CD4-positive, alpha-beta T cell (primary cell): ENCODE measurements around the gene TEKTIP1. TPM values are rescaled to one million over a fixed set of nuclear protein-coding genes. Genes with fewer than 3 reads are reported as not detected.
A peak's percentile ranks its signal among the peaks of the same experiment; 100 is the strongest.

ENCODE experiments used
- ATAC-seq: fragments of 200-7000 bp; cut with Tn5 transposase; one replicate; pipeline ENCODE4 v1.10.0; 2022; ENCODE audit warnings: mild to moderate bottlenecking; ENCODE audit not compliant: poor library complexity
- CTCF ChIA-PET: fragments of 350-600 bp; sonication (Branson Sonifier 250); formaldehyde crosslinking; loops from one replicate; lab custom pipeline; 2021; ENCODE audit warnings: antibody characterized with exemption, inconsistent platforms; lab: Charles Lee
- POLR2A ChIA-PET: fragments of 350-600 bp; sonication (Branson Sonifier 250); formaldehyde crosslinking; loops from one replicate; lab custom pipeline; 2021; ENCODE audit warnings: antibody characterized with exemption, inconsistent platforms; lab: Charles Lee
- DNase-seq, 14 experiments: peaks; one replicate each; pipeline ENCODE4 v3.0.0-alpha.2; 2013 to 2020; ENCODE audit warnings: mixed read lengths in 2 of 14
- H3K27ac ChIP-seq, 2 donors: one replicate each; pipeline versions ENCODE4 v1.5.1 to v1.7.0; 2013; ENCODE audit warnings: low read length in 2 of 2, low read depth in 1 of 2, mild to moderate bottlenecking in 1 of 2
- H3K27me3 ChIP-seq, 2 experiments: 1 replicate in 1 of 2; 2 replicates in 1 of 2; pipeline versions ENCODE4 v1.6.1 to v1.7.0; 2013; ENCODE audit warnings: low read length in 2 of 2, control low read depth in 1 of 2, mild to moderate bottlenecking in 1 of 2, moderate library complexity in 1 of 2; ENCODE audit not compliant: insufficient read depth in 2 of 2, control insufficient read depth in 1 of 2
- H3K36me3 ChIP-seq: one replicate; pipeline ENCODE4 v1.6.1; 2013; ENCODE audit warnings: low read length, control low read depth; ENCODE audit not compliant: insufficient read depth
- H3K4me1 ChIP-seq: one replicate; pipeline ENCODE4 v1.6.1; 2013; ENCODE audit warnings: low read length, control low read depth; ENCODE audit not compliant: insufficient read depth
- H3K4me3 ChIP-seq: one replicate; pipeline ENCODE4 v1.5.1; 2013; ENCODE audit warnings: mild to moderate bottlenecking, low read length, moderate library complexity
- H3K9me3 ChIP-seq, 2 experiments: 1 replicate in 1 of 2; 2 replicates in 1 of 2; pipeline versions ENCODE4 v1.6.1 to v1.7.0; 2013; ENCODE audit warnings: low read length in 2 of 2, mild to moderate bottlenecking in 2 of 2, control low read depth in 1 of 2, moderate library complexity in 1 of 2; ENCODE audit not compliant: control insufficient read depth in 1 of 2, insufficient read depth in 1 of 2
- H3K27ac Mint-ChIP-seq: one replicate; pipeline ENCODE4 v1.8.0; 2020; ENCODE audit warnings: mixed read lengths
- H3K27me3 Mint-ChIP-seq: one replicate; pipeline ENCODE4 v1.8.0; 2021; ENCODE audit warnings: mixed read lengths
- H3K36me3 Mint-ChIP-seq: one replicate; pipeline ENCODE4 v1.8.0; 2021; ENCODE audit warnings: low read depth, mixed read lengths
- H3K4me1 Mint-ChIP-seq: one replicate; pipeline ENCODE4 v1.8.0; 2021; ENCODE audit warnings: low read depth, mixed read lengths
- H3K4me3 Mint-ChIP-seq: one replicate; pipeline ENCODE4 v1.8.0; 2020; ENCODE audit warnings: mild to moderate bottlenecking, mixed read lengths
- H3K9me3 Mint-ChIP-seq: one replicate; pipeline ENCODE4 v1.8.0; 2020; ENCODE audit warnings: mixed read lengths
- CTCF ChIP-seq: fragments of 200-600 bp; IDR thresholded peaks from one replicate; pipeline ENCODE4 v1.8.0; 2022; ENCODE audit warnings: antibody characterized with exemption, mild to moderate bottlenecking
- intact Hi-C, 2 experiments: fragments of 100-400 bp; cut with DNase I in 1 of 2; cut with micrococcal nuclease in 1 of 2; formaldehyde crosslinking; loops; one replicate each; pipeline versions ENCODE4 v1.15.1 to v1.9.0; 2023 to 2025; cut with DNase I, micrococcal nuclease
- total RNA-seq, 174 experiments: library from RNA in 2 of 174; stranded (reverse) in 2 of 174; gene quantifications; one replicate each; pipeline ENCODE4 v1.2.3 and lab custom pipeline; 2021 to 2026

TEKTIP1 gene
- total RNA-seq, 2 experiments from 2014 or later: 5.7 to 6.0 TPM

- Histone ChIP-seq H3K27ac (no peak overlapping the region), H3K4me1 (no peaks in the 10 kb centered on the region), H3K4me3 (no peak overlapping the region), H3K36me3 (peaks cover 52% of the 10 kb centered on the region), H3K9me3 (no peaks in the 10 kb centered on the region), H3K27me3 (no peaks in the 10 kb centered on the region)
- no peaks in the 10 kb centered on the region for H3K4me1 Mint-ChIP-seq
- no peak overlapping the region for H3K27ac Mint-ChIP-seq
- no peak overlapping the region for H3K4me3 Mint-ChIP-seq
- H3K27me3 Mint-ChIP-seq: no peaks in the 10 kb centered on the region
- no peak for TF ChIP-seq CTCF
- CTCF ChIA-PET: no interaction called here
- intact Hi-C loops: no loop called here
- POLR2A ChIA-PET: no interaction called here
- no peak for DNase-seq
- H3K9me3 Mint-ChIP-seq: no peaks in the 10 kb centered on the region
- peaks cover 47% of the 10 kb centered on the region for H3K36me3 Mint-ChIP-seq
- no peak for ATAC-seq
Measured at GRCh38 chr19:3533563-3534216, 5.3 kb upstream of the TEKTIP1 start.

GRCh38 chr19:3534375-3535234, 4.4 kb upstream of the TEKTIP1 start:
- H3K9me3 Mint-ChIP-seq: no peaks in the 10 kb centered on the region
- H3K36me3 ChIP-seq: peaks cover 55% of the 10 kb centered on the region
- POLR2A ChIA-PET: no interaction called here
- peaks cover 52% of the 10 kb centered on the region for H3K36me3 Mint-ChIP-seq
- H3K27me3 Mint-ChIP-seq: no peaks in the 10 kb centered on the region
- ATAC-seq (no peak), DNase-seq (peak in 1 of 14 experiments; percentile 4)
- H3K9me3 ChIP-seq: peaks cover 0 to 8% of the 10 kb centered on the region in 2 experiments
- H3K27ac Mint-ChIP-seq: peak overlapping the region; percentile 24
- H3K4me3 Mint-ChIP-seq: no peak overlapping the region
- H3K4me3 ChIP-seq: no peak overlapping the region
- no peaks in the 10 kb centered on the region for H3K4me1 Mint-ChIP-seq
- intact Hi-C loops: no loop called here
- H3K27me3 ChIP-seq: no peaks in the 10 kb centered on the region
- TF ChIP-seq CTCF: no peak
- H3K27ac ChIP-seq: no peak overlapping the region
- H3K4me1 ChIP-seq: no peaks in the 10 kb centered on the region
- CTCF ChIA-PET: no interaction called here

- CTCF ChIA-PET: no interaction called here
- no peak overlapping the region for H3K27ac Mint-ChIP-seq
Measured at GRCh38 chr19:3535235-3535535, 3.8 kb upstream of the TEKTIP1 start.

More at GRCh38 chr19:3535235-3535535, 3.8 kb upstream of the TEKTIP1 start:
- Mint-ChIP-seq H3K4me1 (no peaks in the 10 kb centered on the region), H3K9me3 (no peaks in the 10 kb centered on the region), H3K36me3 (peaks cover 56% of the 10 kb centered on the region), H3K4me3 (no peak overlapping the region), H3K27me3 (no peaks in the 10 kb centered on the region)
- H3K9me3 ChIP-seq: peaks cover 0 to 10% of the 10 kb centered on the region in 2 experiments
- DNase-seq (peak in 1 of 14 experiments; percentile 6), ATAC-seq (no peak)
- no peak overlapping the region for H3K27ac ChIP-seq
- H3K4me3 ChIP-seq: no peak overlapping the region
- H3K4me1 ChIP-seq: no peaks in the 10 kb centered on the region
- TF ChIP-seq CTCF: no peak
- H3K36me3 ChIP-seq: peaks cover 55% of the 10 kb centered on the region
- no peaks in the 10 kb centered on the region for H3K27me3 ChIP-seq
- intact Hi-C loops: no loop called here
- POLR2A ChIA-PET: no interaction called here
